Endothelial cell of umbilical vein (primary cell): Measurements from ENCODE around the gene CCDC117.

Experiments
- EZH2 ChIP-seq: IDR thresholded peaks from 2 replicates; pipeline ENCODE4 v1.6.1; 2012; ENCODE audit warnings: borderline replicate concordance, low read depth, mild to moderate bottlenecking, moderate library complexity, low read length, inconsistent platforms; ENCODE audit not compliant: severe bottlenecking
- FOS ChIP-seq: IDR thresholded peaks from 2 replicates; pipeline ENCODE4 v1.6.1; 2011; ENCODE audit warnings: mild to moderate bottlenecking, low read length, moderate library complexity, borderline replicate concordance; ENCODE audit not compliant: insufficient read depth
- GATA2 ChIP-seq: IDR thresholded peaks from 2 replicates; pipeline ENCODE4 v1.7.0; 2011; ENCODE audit warnings: low read depth, mild to moderate bottlenecking, moderate library complexity, mixed read lengths, low read length; ENCODE audit not compliant: insufficient read length, insufficient read depth
- MYC ChIP-seq: IDR thresholded peaks from one replicate; pipeline ENCODE4 v1.6.1; 2011; ENCODE audit warnings: mild to moderate bottlenecking, low read depth, low read length
- POLR2A ChIP-seq: IDR thresholded peaks from 2 replicates; pipeline ENCODE4 v1.6.1; 2012; ENCODE audit warnings: low read depth, mild to moderate bottlenecking, control low read depth, low read length
- POLR2AphosphoS5 ChIP-seq: IDR thresholded peaks from 2 replicates; pipeline ENCODE4 v1.6.1; 2012; ENCODE audit warnings: low read depth, mild to moderate bottlenecking, control low read depth, low read length, moderate library complexity; ENCODE audit not compliant: insufficient read depth
- TF ChIP-seq, protein P1 (sequence below), 2 donors: IDR thresholded peaks; 1 replicate in 1 of 2; 2 replicates in 1 of 2; pipeline ENCODE4 v1.5.1; 2011; ENCODE audit warnings: low read length in 2 of 2, mild to moderate bottlenecking in 2 of 2, moderate library complexity in 2 of 2, control low read depth in 1 of 2, inconsistent platforms in 1 of 2, low read depth in 1 of 2; ENCODE audit not compliant: insufficient read depth in 1 of 2; ENCODE audit errors: extremely low read depth in 1 of 2
- TF ChIP-seq, protein P2 (sequence below): IDR thresholded peaks from 2 replicates; pipeline ENCODE4 v1.6.1; 2011; ENCODE audit not compliant: insufficient read depth, insufficient read length

DNA sequence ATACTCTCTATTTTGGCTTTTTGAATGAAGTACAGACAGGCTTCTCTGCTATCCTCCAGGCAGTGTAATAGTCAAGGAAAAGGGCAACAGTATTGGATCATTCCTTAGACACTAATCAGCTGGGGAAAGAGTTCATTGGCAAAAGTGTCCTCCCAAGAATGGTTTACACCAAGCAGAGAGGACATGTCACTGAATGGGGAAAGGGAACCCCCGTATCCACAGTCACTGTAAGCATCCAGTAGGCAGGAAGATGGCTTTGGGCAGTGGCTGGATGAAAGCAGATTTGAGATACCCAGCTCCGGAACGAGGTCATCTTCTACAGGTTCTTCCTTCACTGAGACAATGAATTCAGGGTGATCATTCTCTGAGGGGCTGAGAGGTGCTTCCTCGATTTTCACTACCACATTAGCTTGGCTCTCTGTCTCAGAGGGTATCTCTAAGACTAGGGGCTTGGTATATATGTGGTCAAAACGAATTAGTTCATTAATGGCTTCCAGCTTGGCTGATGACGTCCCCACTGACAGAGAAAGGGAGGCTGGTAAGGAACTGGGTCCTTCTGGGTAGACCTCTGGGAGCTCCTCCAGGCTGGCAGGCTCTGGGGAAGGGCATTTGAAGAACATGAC, 22.7 kb downstream of the CCDC117 start:
- TF ChIP-seq, protein P1, sequence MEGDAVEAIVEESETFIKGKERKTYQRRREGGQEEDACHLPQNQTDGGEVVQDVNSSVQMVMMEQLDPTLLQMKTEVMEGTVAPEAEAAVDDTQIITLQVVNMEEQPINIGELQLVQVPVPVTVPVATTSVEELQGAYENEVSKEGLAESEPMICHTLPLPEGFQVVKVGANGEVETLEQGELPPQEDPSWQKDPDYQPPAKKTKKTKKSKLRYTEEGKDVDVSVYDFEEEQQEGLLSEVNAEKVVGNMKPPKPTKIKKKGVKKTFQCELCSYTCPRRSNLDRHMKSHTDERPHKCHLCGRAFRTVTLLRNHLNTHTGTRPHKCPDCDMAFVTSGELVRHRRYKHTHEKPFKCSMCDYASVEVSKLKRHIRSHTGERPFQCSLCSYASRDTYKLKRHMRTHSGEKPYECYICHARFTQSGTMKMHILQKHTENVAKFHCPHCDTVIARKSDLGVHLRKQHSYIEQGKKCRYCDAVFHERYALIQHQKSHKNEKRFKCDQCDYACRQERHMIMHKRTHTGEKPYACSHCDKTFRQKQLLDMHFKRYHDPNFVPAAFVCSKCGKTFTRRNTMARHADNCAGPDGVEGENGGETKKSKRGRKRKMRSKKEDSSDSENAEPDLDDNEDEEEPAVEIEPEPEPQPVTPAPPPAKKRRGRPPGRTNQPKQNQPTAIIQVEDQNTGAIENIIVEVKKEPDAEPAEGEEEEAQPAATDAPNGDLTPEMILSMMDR (IDR thresholded peaks at IDR 0.05; ENCODE audit: extremely low read depth in 1 of 2, insufficient read depth in 1 of 2, low read depth in 1 of 2, low read length in 2 of 2) = no peak
- TF ChIP-seq POLR2A (no peak), POLR2AphosphoS5 (no peak), GATA2 (no peak), EZH2 (no peak), FOS (no peak), MYC (no peak)
- TF ChIP-seq, protein P2, sequence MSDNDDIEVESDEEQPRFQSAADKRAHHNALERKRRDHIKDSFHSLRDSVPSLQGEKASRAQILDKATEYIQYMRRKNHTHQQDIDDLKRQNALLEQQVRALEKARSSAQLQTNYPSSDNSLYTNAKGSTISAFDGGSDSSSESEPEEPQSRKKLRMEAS = no peak
